NCI-H524 (cell line): ENCODE measurements around the gene PCSK9.
A peak's percentile ranks its signal among the peaks of the same experiment; 100 is the strongest.
"Not testable (repeated sequence)": the region's sequence is repeated elsewhere in the genome, so short reads cannot be mapped to it uniquely, and the experiment has no call there.

ENCODE experiments used
- DNase-seq, 2 experiments: peaks; one replicate each; lab custom pipeline; 2025; lab: John Stamatoyannopoulos, UW

PCSK9 gene

GRCh38 chr1:55010194-55010886 lies 29.0 kb upstream of the PCSK9 start:
- DNase-seq = no peak

- no peak for DNase-seq
Observed at GRCh38 chr1:55010887-55011217, 28.5 kb upstream of the PCSK9 start.

DNA sequence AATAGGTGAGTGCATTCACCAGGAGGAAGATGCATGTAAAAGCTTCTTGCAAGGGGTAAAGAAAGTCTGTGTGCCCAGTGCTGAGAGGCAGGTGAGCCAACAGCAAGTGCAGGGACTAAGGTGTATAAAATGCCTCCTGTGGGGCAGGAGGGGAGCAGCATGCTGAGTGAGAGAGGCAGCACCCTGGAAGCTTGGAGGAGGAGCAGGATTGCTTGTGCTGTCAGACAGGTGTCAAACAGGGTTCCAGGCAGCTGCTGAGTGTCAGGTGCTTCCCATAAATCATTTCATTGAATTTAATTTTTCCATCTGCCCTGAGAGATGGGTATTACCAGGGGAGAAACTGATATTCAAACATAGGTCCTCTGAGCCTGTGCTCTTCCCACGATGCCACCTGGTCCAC lies 26.7 kb upstream of the PCSK9 start:
- peak in 1 of 2 experiments; percentile 41 for DNase-seq

DNA sequence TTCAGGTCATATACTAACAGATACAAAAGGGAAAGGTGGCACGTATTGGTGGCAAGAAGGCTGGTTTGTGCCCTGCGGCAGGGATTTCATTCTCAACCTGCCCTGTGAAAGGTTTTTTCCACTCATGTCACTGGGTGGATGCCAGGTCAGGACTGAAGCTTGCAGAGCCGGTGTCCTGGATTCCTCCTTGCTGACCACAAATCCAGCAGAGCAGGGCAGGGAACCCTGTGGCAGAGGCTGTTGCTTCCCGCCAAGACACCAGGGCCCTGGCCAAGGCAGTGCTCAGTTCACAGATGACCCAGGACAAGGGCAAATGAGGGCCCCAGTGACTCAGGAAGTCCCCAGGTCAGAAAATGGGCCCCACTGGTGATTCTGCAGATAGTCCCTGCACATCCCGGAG lies 24.2 kb upstream of the PCSK9 start:
- no peak for DNase-seq

- no peak for DNase-seq
Observed at GRCh38 chr1:55015731-55016620, 23.4 kb upstream of the PCSK9 start.

DNA sequence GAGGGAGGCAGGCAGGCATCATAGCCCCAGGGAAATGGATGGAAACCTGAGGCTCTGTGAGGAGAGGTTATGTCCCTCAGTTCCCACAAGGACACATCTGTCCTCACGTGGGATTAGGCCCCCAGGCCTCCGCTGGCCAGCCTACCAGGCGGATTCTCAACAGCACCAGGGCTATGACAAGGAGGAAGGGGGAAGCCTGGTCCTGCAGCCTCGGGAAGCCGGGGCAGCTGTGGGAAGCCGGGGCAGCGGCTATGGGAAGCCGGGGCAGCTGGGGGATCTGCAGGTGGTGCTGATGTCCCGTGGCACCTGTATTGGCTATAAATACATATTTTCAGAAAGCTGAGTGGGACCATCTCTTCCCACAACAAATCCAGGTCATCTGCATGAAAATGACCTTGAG lies 21.0 kb upstream of the PCSK9 start:
- DNase-seq = no peak

GRCh38 chr1:55021942-55022546 lies 17.3 kb upstream of the PCSK9 start:
- peak; percentile 89 to 94 for DNase-seq

DNA sequence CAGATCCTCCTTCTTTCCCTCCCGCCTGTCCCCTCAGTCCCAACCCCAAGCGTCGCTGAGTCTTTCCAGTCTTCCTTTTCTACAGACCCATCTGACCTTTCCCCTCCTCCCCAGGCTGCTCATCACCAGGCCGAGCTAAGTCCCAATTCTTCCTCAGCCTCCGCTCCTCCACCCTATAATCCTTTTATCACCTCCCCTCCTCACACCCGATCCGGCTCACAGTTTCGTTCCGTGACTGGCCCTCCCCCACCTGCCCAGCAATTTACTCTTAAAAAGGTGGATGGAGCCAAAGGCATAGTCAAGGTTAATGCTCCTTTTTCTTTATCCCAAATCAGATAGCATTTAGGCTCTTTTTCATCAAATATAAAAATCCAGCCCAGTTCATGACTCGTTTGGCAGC lies 15.2 kb upstream of the PCSK9 start:
- DNase-seq = not testable (repeated sequence)

GRCh38 chr1:55026682-55027081 lies 12.7 kb upstream of the PCSK9 start:
- not testable (repeated sequence) for DNase-seq

- not testable (repeated sequence) for DNase-seq
Observed at GRCh38 chr1:55031098-55031497, 8.2 kb upstream of the PCSK9 start.

- DNase-seq = no peak
Observed at GRCh38 chr1:55033265-55033614, 6.1 kb upstream of the PCSK9 start.

DNA sequence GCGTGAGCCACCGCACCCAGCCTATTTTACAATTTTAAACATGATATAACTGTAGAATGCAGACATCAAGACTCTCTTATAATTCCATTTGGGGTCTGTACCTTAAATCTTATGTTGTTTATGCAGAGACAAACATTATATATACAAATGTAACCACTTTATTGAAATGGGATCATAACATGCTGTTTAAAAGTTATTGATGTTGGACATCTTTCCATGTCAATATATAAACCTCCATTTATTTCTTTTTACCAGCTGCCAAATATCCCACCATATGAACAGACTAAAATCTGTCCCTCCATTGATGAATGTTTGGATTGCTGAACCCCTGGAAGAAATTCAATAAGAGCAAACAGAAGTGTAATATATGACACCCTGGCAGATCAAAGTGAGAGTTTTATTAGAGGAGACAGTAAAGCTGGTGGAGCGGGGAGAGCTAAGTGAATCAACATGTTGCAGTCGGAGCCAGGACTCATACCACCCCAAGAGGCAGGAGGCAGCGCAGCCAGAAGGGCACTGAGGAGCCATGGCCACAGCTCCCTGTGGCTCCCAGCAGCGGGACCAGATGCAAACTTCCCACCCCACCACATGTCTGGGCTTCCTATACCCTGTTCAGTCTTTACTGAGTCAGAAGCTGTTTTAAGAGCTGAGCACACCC lies 4.7 kb upstream of the PCSK9 start:
- DNase-seq = no peak

DNA sequence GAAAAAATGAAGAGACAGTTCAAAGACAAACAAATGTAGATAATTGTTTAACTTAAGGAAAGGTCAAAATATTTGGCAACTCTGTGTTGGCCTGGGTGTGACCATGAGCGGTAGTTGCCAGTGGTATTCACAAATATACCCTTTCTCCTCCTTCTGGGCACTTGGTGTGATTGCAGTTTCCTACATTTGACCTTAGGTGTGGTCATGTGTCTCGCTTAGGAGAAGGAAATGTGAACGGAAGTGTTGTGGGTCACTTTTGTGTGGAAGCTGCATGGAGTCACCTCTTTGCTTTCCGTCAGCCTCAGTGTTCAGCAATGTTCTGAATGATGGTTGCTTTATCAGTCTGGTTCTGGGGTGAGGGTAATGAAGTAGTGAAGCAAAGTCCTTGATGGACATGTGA lies 3.4 kb upstream of the PCSK9 start:
- DNase-seq = no peak

DNA sequence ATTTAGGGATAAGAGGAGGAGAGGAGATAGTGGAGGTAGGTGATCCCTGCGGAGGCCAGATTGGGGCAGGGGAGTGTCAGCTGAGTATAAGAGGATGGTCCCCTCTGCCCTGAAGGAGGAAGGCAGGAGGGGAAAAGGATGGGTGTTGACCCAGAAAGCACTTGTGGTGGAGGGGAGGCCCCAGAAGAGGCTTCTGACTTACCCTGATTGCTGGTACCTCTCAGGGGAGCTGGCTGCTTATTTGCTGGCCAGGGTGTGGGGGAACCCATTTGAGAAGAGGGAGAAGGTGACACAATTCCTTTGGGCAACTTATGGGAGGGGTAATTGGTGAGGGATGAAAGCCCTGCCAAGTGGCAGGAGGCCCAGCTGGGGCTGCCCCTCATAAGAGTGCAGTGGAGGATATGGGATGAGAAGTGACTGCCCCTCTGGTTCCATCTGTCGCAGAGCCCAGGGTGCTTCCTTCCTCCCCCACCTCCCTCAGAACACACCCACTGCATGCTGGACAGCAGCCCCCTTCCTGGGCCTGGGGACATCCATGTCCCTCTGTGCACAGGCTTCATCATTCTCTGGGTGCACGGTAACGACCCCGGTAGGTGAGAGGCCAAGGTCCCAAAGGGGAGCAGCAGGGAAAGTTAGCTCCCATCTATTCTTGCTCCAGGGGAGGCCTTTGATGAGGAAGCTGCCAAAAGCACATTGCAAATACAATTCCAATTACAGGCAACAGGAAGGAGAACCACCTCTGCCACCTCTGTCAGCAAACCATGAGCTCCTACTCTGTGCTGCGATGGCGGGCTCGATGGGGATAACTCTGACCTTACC lies 1.4 kb upstream of the PCSK9 start:
- peak; percentile 80 to 91 for DNase-seq

GRCh38 chr1:55038552-55038838 lies 853 bp upstream of the PCSK9 start:
- no peak for DNase-seq

DNA sequence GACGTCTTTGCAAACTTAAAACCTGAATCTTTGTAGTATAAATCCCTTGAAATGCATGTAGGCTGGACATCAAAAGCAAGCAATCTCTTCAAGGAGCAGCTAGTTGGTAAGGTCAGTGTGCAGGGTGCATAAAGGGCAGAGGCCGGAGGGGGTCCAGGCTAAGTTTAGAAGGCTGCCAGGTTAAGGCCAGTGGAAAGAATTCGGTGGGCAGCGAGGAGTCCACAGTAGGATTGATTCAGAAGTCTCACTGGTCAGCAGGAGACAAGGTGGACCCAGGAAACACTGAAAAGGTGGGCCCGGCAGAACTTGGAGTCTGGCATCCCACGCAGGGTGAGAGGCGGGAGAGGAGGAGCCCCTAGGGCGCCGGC lies 390 bp upstream of the PCSK9 start:
- DNase-seq = no peak

- peak; percentile 69 to 83 for DNase-seq
Observed at GRCh38 chr1:55040083-55040932, 960 bp downstream of the PCSK9 start.

GRCh38 chr1:55040933-55041494 lies 1.7 kb downstream of the PCSK9 start:
- peak in 1 of 2 experiments; percentile 54 for DNase-seq

- no peak for DNase-seq
Observed at GRCh38 chr1:55041613-55042012, 2.3 kb downstream of the PCSK9 start.

GRCh38 chr1:55043011-55043410 lies 3.7 kb downstream of the PCSK9 start:
- peak in 1 of 2 experiments; percentile 62 for DNase-seq

GRCh38 chr1:55043726-55044125 lies 4.4 kb downstream of the PCSK9 start:
- DNase-seq = no peak
